ENCODE data around the gene KCNQ1OT1. TPM values are rescaled to one million over a fixed set of nuclear protein-coding genes. Genes with fewer than 3 reads are reported as not detected.

The KCNQ1OT1 gene
- total RNA-seq, 4 donors from 2014 or later = 0.21 to 1.9 (median 1.2) TPM

DNA sequence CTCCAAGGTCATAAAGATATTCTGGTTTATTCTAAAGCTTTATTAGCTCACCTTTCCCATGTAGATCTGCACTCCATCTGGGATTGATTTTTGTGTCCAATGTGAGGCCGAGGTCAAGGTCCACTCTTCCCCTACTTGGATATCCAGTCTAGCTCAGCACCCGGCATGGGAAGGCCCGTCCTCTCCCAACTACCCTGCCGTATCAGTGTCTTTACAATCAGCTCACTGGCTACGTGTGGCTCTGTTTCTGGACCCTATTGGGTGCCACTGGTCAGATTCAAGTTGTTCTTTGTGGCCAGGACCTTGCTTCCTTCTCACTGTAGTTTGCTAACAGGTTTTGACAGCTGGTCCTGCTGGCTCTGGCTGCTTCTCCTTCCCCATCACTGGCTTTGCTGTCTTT, 30.9 kb downstream of the KCNQ1OT1 start:
- Histone ChIP-seq H3K27ac (no peak overlapping the region), H3K4me1 (peaks cover 0 to 2% (median 0%) of the 10 kb centered on the region in 3 donors), H3K9me3 (no peaks in the 10 kb centered on the region), H3K27me3 (no peaks in the 10 kb centered on the region), H3K36me3 (peaks cover 0 to 13% (median 0%) of the 10 kb centered on the region in 3 donors), H3K4me3 (no peak overlapping the region)
- TF ChIP-seq, protein P1, sequence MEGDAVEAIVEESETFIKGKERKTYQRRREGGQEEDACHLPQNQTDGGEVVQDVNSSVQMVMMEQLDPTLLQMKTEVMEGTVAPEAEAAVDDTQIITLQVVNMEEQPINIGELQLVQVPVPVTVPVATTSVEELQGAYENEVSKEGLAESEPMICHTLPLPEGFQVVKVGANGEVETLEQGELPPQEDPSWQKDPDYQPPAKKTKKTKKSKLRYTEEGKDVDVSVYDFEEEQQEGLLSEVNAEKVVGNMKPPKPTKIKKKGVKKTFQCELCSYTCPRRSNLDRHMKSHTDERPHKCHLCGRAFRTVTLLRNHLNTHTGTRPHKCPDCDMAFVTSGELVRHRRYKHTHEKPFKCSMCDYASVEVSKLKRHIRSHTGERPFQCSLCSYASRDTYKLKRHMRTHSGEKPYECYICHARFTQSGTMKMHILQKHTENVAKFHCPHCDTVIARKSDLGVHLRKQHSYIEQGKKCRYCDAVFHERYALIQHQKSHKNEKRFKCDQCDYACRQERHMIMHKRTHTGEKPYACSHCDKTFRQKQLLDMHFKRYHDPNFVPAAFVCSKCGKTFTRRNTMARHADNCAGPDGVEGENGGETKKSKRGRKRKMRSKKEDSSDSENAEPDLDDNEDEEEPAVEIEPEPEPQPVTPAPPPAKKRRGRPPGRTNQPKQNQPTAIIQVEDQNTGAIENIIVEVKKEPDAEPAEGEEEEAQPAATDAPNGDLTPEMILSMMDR (IDR thresholded peaks at IDR 0.05) = no peak
- TF ChIP-seq POLR2A (IDR thresholded peaks at IDR 0.05) = no peak
- 86 to 95% methylated on average over 5 of the region's 5 CpGs for WGBS, 2 donors
- DNase-seq = no peak
- intact Hi-C loops (cut with DNase I) = no loop called here

DNA sequence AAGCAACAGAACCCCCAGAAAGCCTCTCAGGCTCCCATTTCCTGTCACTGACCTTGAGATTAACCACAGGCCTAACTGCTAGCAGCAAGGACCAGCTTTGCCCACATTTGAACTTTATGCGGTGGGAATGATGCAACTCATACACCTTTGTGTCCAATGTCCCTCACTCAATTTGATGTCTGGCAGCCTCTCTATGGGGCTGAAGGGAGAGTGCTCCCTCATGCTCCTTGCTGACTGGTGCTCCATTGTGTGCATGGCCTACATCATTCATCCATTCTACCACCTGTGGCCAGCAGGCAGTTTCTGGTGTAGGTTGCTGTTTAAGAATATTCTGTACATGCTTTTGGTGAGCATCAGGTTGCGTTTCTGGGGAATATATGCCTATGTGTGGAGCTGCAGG, 31.9 kb downstream of the KCNQ1OT1 start:
- 81 to 100% methylated on average over 1 to 2 of the region's 2 CpGs for WGBS, 2 donors
- no peaks in the 10 kb centered on the region for H3K27me3 ChIP-seq
- H3K4me1 ChIP-seq = no peaks in the 10 kb centered on the region
- H3K27ac ChIP-seq = no peak overlapping the region
- TF ChIP-seq, protein P1 (IDR thresholded peaks at IDR 0.05) = no peak
- TF ChIP-seq POLR2A (IDR thresholded peaks at IDR 0.05) = no peak
- no peak for DNase-seq
- no peak overlapping the region for H3K4me3 ChIP-seq
- H3K9me3 ChIP-seq = no peaks in the 10 kb centered on the region
- intact Hi-C loops (cut with DNase I) = no loop called here
- peaks cover 0 to 18% (median 0%) of the 10 kb centered on the region in 3 donors for H3K36me3 ChIP-seq

DNA sequence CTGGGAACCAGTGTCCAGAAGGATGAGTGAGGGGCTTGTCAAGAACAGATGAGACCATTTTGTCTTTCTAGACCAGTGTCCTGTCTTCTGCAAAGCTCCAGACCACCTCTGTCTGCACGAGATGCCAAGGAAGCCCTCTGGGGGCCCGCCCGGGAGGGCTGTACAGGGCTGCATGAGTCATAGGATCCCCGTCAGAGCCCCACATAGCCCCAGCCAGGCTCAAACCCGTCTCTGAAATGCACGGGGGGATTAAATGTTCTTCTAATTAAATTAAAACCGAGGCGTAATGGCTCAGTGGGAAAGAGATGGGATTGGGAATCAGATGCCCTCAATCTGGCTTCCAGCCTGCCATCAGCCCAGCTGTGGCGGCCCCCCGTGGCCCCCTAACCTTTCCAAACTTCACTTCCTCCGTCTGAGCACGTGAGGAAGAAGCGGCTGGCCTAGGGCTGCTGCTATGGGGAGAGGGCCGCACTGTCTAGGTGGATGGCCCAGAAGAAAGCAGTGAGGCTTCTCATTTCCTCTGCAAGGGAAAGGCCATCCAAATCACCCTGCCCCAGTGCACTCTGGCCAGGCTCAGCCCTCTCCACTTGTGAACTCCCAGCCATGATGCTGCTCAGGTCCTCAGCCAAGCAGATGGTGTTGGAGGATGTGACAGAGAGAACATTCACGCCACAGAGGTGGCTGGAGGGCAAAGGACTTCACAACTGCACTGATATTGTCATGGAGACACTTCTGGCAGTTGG, 32.8 kb downstream of the KCNQ1OT1 start:
- H3K27ac ChIP-seq = no peak overlapping the region
- H3K9me3 ChIP-seq = peaks cover 0 to 6% (median 0%) of the 10 kb centered on the region in 3 donors
- no peaks in the 10 kb centered on the region for H3K4me1 ChIP-seq
- no peak overlapping the region for H3K4me3 ChIP-seq
- H3K36me3 ChIP-seq = peaks cover 0 to 18% (median 0%) of the 10 kb centered on the region in 3 donors
- intact Hi-C loops (cut with DNase I) = no loop called here
- 71 to 80% methylated on average over 6 of the region's 15 CpGs for WGBS, 2 donors
- no peak for TF ChIP-seq POLR2A (IDR thresholded peaks at IDR 0.05)
- TF ChIP-seq, protein P1 (IDR thresholded peaks at IDR 0.05) = no peak
- DNase-seq = no peak
- H3K27me3 ChIP-seq = no peaks in the 10 kb centered on the region

DNA sequence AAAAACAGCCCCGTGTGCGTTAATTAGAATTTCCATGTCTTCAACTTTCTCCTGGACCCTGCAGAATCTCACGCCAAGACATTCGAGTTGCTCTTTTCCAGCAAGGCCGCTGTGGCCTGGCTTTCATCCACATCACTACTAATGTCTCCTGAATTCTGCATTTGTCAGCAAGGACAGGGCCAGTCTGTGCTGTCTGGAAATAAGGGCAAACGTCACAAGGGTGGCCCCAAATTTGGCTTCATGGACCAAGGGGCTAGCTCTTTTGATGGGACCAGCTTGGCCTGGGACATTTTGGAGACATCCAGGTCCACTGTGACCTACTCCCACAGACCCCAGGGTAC, 33.4 kb downstream of the KCNQ1OT1 start:
- no peak overlapping the region for H3K4me3 ChIP-seq
- intact Hi-C loops (cut with DNase I) = no loop called here
- TF ChIP-seq, protein P1 (IDR thresholded peaks at IDR 0.05) = no peak
- TF ChIP-seq POLR2A (IDR thresholded peaks at IDR 0.05) = no peak
- WGBS, 2 donors = 72 to 75% methylated on average over 6 of the region's 6 CpGs
- H3K9me3 ChIP-seq = peaks cover 0 to 12% (median 0%) of the 10 kb centered on the region in 3 donors
- no peaks in the 10 kb centered on the region for H3K4me1 ChIP-seq
- H3K27ac ChIP-seq = no peak overlapping the region
- no peaks in the 10 kb centered on the region for H3K27me3 ChIP-seq
- no peak for DNase-seq
- H3K36me3 ChIP-seq = peaks cover 0 to 18% (median 0%) of the 10 kb centered on the region in 3 donors

DNA sequence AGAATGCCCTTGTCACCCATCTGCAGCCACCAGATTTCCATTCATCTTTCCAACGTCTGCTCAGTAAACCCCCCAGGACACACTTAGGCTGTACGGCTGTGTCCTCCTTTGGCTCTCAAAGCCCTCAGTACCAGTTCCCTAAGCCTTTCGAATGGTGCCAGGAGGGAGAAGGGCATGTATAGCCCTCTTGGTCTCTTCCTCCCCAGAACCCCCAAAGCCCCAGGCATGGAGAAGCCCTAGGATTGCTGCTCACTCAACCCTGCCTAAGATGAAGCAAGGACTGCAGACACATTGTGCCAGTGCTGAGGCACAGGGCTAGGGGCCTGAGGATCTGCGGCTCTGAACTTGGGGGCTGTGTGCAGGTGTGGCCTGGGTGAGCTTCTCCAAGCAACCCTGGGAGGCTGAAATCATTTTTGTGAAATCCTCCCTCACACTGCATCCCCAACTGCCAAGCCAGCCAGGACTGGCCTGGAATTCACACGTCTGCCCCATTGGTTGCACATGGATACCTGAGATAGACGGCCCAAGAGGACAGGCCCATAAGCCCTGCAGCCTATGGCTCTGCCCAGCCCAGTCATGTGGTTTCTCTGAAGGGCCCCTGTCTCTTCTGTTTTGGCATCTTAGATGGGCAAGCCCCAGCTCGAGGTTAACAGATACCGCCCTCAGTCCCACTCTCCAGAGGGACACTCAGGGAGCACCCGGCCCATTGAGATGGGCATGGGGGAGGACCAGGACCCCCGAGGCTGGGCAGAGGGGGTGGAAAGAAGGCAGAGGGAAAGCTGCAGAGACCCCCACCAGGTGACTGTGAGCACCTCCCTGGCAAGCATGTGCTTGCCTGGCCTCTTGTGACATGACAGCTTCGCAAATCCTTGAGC, 34.0 kb downstream of the KCNQ1OT1 start:
- DNase-seq = no peak

More for the DNA sequence above, 34.0 kb downstream of the KCNQ1OT1 start:
- peaks cover 0 to 18% (median 0%) of the 10 kb centered on the region in 3 donors for H3K36me3 ChIP-seq
- TF ChIP-seq, protein P1 (IDR thresholded peaks at IDR 0.05) = no peak
- no peak for TF ChIP-seq POLR2A (IDR thresholded peaks at IDR 0.05)
- peaks cover 0 to 18% (median 0%) of the 10 kb centered on the region in 3 donors for H3K9me3 ChIP-seq
- H3K27ac ChIP-seq = no peak overlapping the region
- H3K4me3 ChIP-seq = no peak overlapping the region
- H3K4me1 ChIP-seq = no peaks in the 10 kb centered on the region
- intact Hi-C loops (cut with DNase I) = no loop called here
- no peaks in the 10 kb centered on the region for H3K27me3 ChIP-seq
- 74 to 100% methylated on average over 2 to 7 of the region's 11 CpGs for WGBS, 2 donors

Measured in esophagus squamous epithelium (tissue), 5 donors.